ENCODE data around the gene POMT1.

The POMT1 gene

GRCh38 chr9:131529597-131530545, 27.2 kb downstream of the POMT1 start:
- TF ChIP-seq, protein P1, sequence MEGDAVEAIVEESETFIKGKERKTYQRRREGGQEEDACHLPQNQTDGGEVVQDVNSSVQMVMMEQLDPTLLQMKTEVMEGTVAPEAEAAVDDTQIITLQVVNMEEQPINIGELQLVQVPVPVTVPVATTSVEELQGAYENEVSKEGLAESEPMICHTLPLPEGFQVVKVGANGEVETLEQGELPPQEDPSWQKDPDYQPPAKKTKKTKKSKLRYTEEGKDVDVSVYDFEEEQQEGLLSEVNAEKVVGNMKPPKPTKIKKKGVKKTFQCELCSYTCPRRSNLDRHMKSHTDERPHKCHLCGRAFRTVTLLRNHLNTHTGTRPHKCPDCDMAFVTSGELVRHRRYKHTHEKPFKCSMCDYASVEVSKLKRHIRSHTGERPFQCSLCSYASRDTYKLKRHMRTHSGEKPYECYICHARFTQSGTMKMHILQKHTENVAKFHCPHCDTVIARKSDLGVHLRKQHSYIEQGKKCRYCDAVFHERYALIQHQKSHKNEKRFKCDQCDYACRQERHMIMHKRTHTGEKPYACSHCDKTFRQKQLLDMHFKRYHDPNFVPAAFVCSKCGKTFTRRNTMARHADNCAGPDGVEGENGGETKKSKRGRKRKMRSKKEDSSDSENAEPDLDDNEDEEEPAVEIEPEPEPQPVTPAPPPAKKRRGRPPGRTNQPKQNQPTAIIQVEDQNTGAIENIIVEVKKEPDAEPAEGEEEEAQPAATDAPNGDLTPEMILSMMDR (IDR thresholded peaks at IDR 0.05; ENCODE audit: insufficient read depth, low read length, poor library complexity, severe bottlenecking): no peak
- Histone ChIP-seq H3K27me3 (replicated peaks; ENCODE audit: control insufficient read depth, insufficient read depth, low read length) (no peaks in the 10 kb centered on the region), H3K4me3 (replicated peaks; ENCODE audit: low read depth, low read length) (peak overlapping the region; percentile 90), H3K36me3 (ENCODE audit: control insufficient read depth, insufficient read depth, low read length) (peaks cover 13% of the 10 kb centered on the region)
- DNase-seq (ENCODE audit: extremely low read depth, insufficient read length): no peak

DNA sequence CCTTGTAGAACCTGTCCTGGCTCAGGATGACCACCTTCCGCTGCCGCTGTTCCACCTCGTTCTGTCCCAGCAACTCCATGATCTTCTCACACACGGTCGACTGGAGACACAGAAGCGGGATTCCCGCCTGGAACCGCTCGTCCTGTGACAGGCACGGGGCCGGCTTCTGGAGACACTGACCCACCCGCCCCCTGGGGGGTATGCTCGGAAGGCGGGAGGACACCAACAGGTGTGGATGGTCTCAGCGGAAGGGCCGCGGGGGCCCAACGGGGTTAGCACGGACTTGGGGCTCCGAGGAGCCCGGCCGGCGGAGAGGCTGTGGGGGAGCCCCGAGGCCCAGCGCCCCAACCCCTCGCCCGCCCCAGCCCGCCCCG, 27.8 kb downstream of the POMT1 start:
- Histone ChIP-seq H3K4me3 (replicated peaks; ENCODE audit: low read depth, low read length) (peak overlapping the region; percentile 90), H3K36me3 (ENCODE audit: control insufficient read depth, insufficient read depth, low read length) (peaks cover 13% of the 10 kb centered on the region), H3K27me3 (replicated peaks; ENCODE audit: control insufficient read depth, insufficient read depth, low read length) (no peaks in the 10 kb centered on the region)
- no peak for DNase-seq (ENCODE audit: extremely low read depth, insufficient read length)
- TF ChIP-seq, protein P1 (IDR thresholded peaks at IDR 0.05; ENCODE audit: insufficient read depth, low read length, poor library complexity, severe bottlenecking): peak; percentile 19

GRCh38 chr9:131530920-131531832, 28.5 kb downstream of the POMT1 start, which contains the start of gene UCK1:
Gene UCK1 (minus strand): TSS chr9:131531263. CDS start chr9:131531174, 89 bp downstream.
- H3K27me3 ChIP-seq (replicated peaks; ENCODE audit: control insufficient read depth, insufficient read depth, low read length): no peaks in the 10 kb centered on the region
- peak within 1 kb of the TSS; percentile 90 for H3K4me3 ChIP-seq (replicated peaks; ENCODE audit: low read depth, low read length)
- TF ChIP-seq, protein P1 (IDR thresholded peaks at IDR 0.05; ENCODE audit: insufficient read depth, low read length, poor library complexity, severe bottlenecking): no peak
- peak; percentile 86 for DNase-seq (ENCODE audit: extremely low read depth, insufficient read length)
- peaks cover 10% of the 10 kb centered on the region for H3K36me3 ChIP-seq (ENCODE audit: control insufficient read depth, insufficient read depth, low read length)

GRCh38 chr9:131534721-131535237, 32.1 kb downstream of the POMT1 start:
- H3K36me3 ChIP-seq (ENCODE audit: control insufficient read depth, insufficient read depth, low read length): no peaks in the 10 kb centered on the region
- TF ChIP-seq, protein P1 (IDR thresholded peaks at IDR 0.05; ENCODE audit: insufficient read depth, low read length, poor library complexity, severe bottlenecking): no peak
- no peak overlapping the region for H3K4me3 ChIP-seq (replicated peaks; ENCODE audit: low read depth, low read length)
- no peak for DNase-seq (ENCODE audit: extremely low read depth, insufficient read length)
- no peaks in the 10 kb centered on the region for H3K27me3 ChIP-seq (replicated peaks; ENCODE audit: control insufficient read depth, insufficient read depth, low read length)

DNA sequence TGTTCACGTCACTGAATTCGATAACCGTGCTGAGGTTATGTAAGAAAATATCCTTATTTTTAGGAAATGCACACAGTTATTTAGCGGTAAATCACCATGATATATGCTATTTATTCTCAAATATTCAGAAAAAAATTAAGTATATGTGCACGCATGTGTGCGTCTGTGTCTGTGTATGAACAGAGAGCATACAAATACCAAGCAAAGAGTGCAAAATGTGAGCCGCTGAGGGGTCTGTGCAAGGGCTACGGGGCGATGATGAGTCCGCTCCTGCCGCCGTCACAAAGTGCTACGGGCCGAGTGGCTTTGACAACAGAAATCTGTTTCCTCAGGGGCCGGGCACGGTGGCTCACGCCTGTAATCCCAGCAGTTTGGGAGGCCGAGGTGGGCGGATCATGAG, 35.2 kb downstream of the POMT1 start:
- no peak for DNase-seq (ENCODE audit: extremely low read depth, insufficient read length)
- TF ChIP-seq, protein P1 (IDR thresholded peaks at IDR 0.05; ENCODE audit: insufficient read depth, low read length, poor library complexity, severe bottlenecking): no peak
- Histone ChIP-seq H3K4me3 (replicated peaks; ENCODE audit: low read depth, low read length) (no peak overlapping the region), H3K36me3 (ENCODE audit: control insufficient read depth, insufficient read depth, low read length) (no peaks in the 10 kb centered on the region), H3K27me3 (replicated peaks; ENCODE audit: control insufficient read depth, insufficient read depth, low read length) (no peaks in the 10 kb centered on the region)

Data from GM06990 (cell line).